ENCODE data around the gene OR8G1.
"Not testable (repeated sequence)": the region's sequence is repeated elsewhere in the genome, so short reads cannot be mapped to it uniquely, and the experiment has no call there.

The OR8G1 gene

DNA sequence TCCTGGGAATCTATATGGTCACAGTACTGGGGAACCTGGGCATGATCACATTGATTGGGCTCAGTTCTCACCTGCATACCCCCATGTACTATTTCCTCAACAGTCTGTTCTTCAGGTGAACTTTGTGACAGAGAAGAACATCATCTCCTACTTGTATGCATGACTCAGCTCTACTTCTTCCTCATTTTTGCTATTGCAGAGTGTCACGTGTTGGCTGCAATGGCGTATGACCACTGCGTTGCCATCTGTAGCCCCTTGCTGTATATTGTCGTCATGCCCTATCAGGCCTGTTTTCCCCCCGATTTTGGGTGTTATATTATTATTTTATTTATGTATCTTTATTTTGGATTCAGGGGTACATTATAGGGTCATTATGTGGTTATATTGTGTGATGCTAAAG, 2.4 kb upstream of the OR8G1 start:
- TF ChIP-seq, protein P1, sequence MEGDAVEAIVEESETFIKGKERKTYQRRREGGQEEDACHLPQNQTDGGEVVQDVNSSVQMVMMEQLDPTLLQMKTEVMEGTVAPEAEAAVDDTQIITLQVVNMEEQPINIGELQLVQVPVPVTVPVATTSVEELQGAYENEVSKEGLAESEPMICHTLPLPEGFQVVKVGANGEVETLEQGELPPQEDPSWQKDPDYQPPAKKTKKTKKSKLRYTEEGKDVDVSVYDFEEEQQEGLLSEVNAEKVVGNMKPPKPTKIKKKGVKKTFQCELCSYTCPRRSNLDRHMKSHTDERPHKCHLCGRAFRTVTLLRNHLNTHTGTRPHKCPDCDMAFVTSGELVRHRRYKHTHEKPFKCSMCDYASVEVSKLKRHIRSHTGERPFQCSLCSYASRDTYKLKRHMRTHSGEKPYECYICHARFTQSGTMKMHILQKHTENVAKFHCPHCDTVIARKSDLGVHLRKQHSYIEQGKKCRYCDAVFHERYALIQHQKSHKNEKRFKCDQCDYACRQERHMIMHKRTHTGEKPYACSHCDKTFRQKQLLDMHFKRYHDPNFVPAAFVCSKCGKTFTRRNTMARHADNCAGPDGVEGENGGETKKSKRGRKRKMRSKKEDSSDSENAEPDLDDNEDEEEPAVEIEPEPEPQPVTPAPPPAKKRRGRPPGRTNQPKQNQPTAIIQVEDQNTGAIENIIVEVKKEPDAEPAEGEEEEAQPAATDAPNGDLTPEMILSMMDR (conservative IDR thresholded peaks at IDR 0.05; ENCODE audit: low read depth, low read length) = no peak
- no peak overlapping the region for H3K4me3 ChIP-seq (ENCODE audit: low read depth, low read length)
- DNase-seq (ENCODE audit: low read depth) = no peak

DNA sequence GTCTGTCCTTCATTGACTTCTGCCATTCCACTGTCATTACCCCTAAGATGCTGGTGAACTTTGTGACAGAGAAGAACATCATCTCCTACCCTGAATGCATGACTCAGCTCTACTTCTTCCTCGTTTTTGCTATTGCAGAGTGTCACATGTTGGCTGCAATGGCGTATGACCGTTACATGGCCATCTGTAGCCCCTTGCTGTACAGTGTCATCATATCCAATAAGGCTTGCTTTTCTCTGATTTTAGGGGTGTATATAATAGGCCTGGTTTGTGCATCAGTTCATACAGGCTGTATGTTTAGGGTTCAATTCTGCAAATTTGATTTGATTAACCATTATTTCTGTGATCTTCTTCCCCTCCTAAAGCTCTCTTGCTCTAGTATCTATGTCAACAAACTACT, 9.0 kb downstream of the OR8G1 start:
- not testable (repeated sequence) for H3K4me3 ChIP-seq (ENCODE audit: low read depth, low read length); DNase-seq (ENCODE audit: low read depth)

DNA sequence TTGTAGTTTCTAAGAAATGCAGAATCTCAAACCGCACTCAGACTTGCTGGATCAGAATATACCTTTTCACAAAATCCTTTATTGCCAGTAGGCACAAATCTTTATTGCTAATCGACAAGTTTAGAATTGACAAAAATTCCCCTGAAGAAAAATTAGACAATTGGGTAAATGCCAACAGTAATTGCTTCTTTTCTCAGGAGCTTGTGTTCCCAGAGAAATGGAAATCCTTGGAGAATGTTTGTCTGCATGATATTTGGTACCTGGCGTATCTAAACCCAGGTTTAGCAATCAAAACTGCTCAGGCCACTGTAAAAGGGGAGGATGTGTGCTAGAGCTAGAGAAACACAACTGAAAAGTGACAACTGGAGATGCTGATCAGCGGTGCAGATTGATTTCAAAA, 15.2 kb downstream of the OR8G1 start, which contains the start of gene OR8G5:
TSS of gene OR8G5 (plus strand) at position 301 of the 400 bp plus-strand sequence. CDS start 8,556 bp downstream, outside the sequence.
- no peak for DNase-seq (ENCODE audit: low read depth)

DNA sequence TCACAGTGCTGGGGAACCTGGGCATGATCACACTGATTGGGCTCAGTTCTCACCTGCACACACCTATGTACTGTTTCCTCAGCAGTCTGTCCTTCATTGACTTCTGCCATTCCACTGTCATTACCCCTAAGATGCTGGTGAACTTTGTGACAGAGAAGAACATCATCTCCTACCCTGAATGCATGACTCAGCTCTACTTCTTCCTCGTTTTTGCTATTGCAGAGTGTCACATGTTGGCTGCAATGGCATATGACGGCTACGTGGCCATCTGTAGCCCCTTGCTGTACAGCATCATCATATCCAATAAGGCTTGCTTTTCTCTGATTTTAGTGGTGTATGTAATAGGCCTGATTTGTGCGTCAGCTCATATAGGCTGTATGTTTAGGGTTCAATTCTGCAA, 24.1 kb downstream of the OR8G1 start:
- DNase-seq (ENCODE audit: low read depth); H3K4me3 ChIP-seq (ENCODE audit: low read depth, low read length): not testable (repeated sequence)

More for the DNA sequence above, 15.2 kb downstream of the OR8G1 start, which contains the start of gene OR8G5:
- TF ChIP-seq, protein P1 (conservative IDR thresholded peaks at IDR 0.05; ENCODE audit: low read depth, low read length) = no peak
- no peak within 1 kb of the TSS for H3K4me3 ChIP-seq (ENCODE audit: low read depth, low read length)

DNA sequence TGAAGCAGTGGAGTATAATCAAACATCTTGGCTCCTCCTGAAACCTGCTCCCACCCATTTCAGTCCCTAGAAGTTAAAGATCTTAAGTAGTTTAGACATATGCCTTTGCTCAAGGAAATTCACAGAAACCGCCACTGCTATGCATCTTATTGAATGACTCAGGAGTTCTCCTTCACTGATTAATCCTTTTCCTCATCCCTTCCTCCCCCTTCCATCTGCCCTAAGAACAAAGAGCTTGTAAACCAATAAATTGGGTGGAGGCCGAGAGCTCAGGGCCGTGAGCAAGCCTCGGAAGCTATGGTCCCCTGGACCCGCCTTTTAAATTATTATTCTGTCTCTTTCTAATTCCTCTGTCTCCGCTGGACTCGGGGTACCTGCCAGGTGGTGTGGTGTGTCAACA, 30.0 kb downstream of the OR8G1 start:
- not testable (repeated sequence) for DNase-seq (ENCODE audit: low read depth); H3K4me3 ChIP-seq (ENCODE audit: low read depth, low read length)

DNA sequence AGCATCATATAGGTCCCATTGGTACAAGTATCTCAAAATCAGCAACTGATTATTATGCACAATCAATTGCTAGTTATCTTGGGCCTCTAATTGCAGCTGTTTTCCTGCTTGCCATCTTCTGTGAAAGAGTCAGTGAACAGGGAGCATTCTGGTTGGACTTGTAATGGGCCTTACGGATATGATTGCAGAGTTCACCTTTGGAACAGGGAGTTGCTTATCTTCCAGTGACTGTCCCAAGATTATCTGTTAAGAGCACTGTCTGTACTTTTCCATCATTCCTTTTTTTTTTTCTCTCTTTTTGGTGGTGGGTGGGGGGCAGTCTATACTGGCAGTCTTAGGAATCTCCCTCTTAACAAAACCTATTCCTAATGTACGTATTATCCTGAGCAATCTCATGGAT, 33.1 kb downstream of the OR8G1 start:
- no peak overlapping the region for H3K4me3 ChIP-seq (ENCODE audit: low read depth, low read length)
- TF ChIP-seq, protein P1 (conservative IDR thresholded peaks at IDR 0.05; ENCODE audit: low read depth, low read length) = no peak
- no peak for DNase-seq (ENCODE audit: low read depth)

DNA sequence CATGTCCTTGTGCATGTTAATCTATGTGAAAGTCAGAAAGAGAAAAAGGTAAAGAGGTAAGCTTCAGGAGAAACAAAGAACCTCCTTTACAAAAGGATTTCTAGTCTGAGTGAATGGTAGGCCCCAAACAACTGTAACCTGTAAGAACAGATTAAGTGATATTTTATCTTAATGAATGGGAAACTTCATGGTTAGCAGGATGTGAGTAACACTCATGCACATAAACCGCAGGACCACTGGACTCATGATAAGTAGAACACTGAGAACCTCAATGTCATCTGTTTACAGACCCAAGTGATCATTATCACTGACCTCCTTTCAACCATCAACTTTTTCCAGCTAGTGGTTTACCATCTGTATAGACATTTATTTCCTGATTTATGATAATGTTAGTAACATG, 35.2 kb downstream of the OR8G1 start:
- TF ChIP-seq, protein P1 (conservative IDR thresholded peaks at IDR 0.05; ENCODE audit: low read depth, low read length) = no peak
- H3K4me3 ChIP-seq (ENCODE audit: low read depth, low read length) = no peak overlapping the region
- DNase-seq (ENCODE audit: low read depth) = peak; percentile 66

DNA sequence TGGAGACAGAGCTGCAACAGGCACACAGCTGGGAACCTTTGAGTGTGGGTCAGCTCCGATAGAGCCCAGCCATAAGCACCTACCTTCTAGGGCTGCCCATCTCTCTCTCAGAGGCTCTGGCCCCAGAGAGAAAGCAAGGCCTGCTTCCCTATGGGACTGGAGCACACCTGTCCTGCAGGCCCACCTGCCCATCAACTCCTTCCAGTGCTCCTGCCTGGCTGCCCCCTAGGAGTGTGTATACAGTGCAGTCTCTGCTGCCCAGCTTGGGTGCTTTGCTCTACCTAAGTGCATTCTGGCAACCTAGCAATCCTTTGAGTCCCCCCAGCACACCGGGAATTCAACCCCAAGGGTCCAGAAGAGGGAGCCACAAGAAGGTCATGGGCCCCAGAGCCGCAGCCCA, 36.3 kb downstream of the OR8G1 start:
- TF ChIP-seq, protein P1 (conservative IDR thresholded peaks at IDR 0.05; ENCODE audit: low read depth, low read length) = no peak
- no peak overlapping the region for H3K4me3 ChIP-seq (ENCODE audit: low read depth, low read length)
- no peak for DNase-seq (ENCODE audit: low read depth)

DNA sequence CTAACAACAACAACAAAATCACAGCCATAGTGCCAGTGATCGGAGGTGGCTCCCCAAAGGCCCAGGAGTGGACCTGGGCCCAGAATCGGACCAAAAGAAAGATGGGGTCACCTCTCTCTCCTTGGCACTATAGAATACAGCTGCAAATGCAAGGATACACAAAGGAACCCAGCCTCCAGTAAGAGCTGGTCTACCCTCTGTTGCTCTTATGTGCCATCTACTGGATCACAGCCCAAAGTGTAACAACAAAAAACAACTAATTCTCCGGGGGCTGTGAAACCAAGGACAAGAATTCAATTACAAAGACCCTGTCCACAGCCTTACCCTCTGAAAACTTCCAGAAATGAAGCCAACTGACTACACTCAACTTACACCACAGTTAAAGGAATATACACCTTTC, 36.9 kb downstream of the OR8G1 start:
- no peak overlapping the region for H3K4me3 ChIP-seq (ENCODE audit: low read depth, low read length)
- DNase-seq (ENCODE audit: low read depth) = no peak
- TF ChIP-seq, protein P1 (conservative IDR thresholded peaks at IDR 0.05; ENCODE audit: low read depth, low read length) = peak; percentile 16

Data from choroid plexus epithelial cell (primary cell).